Stimulated activated CD4-positive, alpha-beta T cell treated with anti-CD3 and anti-CD28 coated beads, Interleukin-1b, Interleukin-23, amount 100 ng/mL, for 24 hours (primary cell): ENCODE data around the gene MSLN.
"Not testable (repeated sequence)": the region's sequence is repeated elsewhere in the genome, so short reads cannot be mapped to it uniquely, and the experiment has no call there.

ENCODE experiments used
- DNase-seq, 4 experiments: peaks; one replicate each; pipeline ENCODE4 v3.0.0-alpha.2; 2020; ENCODE audit warnings: low read depth in 4 of 4, low spot score in 1 of 4

MSLN gene

GRCh38 chr16:754121-754607, 6.4 kb upstream of the MSLN start:
- not testable (repeated sequence) for DNase-seq

GRCh38 chr16:754656-755055, 5.9 kb upstream of the MSLN start:
- DNase-seq = no peak

GRCh38 chr16:756428-756827, 4.1 kb upstream of the MSLN start:
- no peak for DNase-seq

DNA sequence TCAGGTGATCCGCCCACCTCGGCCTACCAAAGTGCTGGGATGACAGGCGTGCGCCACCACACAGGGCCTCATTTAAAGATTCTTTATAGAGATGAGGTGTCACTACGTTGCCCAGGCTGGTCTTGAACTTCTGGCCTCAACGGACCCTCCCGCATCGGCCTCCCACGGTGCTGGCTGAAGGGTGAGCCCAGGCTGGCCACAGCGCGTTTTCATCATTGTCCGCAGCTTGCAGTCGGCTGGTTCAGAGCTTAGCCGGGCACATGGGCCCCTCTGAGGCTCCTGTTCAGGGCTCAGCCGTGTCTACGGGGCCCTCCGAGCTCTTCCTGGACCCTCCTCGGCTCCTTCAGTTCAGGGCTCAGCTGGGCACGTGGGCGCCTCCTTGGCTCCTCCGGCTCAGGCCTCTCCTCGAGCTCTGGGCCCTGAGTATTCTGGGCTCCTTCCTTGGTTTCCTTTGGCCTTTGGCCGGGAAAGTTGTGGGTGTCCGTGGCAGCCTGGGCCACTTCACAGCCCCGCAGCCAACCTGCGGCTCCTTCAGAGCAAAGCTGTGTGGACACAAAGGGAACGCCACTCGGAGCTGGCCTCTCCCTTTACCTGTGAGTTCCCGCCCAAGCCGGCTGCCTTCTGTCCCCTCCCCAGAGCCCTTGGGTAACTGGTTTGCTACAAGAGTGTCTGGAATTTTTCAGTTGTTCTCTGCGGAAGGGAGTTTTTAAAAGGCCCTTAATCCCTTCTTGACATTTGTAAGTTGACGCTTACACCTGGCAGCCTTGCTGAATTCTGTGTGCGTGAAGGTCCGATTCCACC, 1.2 kb upstream of the MSLN start:
- no peak for DNase-seq

GRCh38 chr16:760065-760464, 469 bp upstream of the MSLN start:
- no peak for DNase-seq

GRCh38 chr16:761625-762513, 1.3 kb downstream of the MSLN start:
- no peak for DNase-seq

- DNase-seq = no peak
Measured at GRCh38 chr16:762595-763268, 2.2 kb downstream of the MSLN start.

DNA sequence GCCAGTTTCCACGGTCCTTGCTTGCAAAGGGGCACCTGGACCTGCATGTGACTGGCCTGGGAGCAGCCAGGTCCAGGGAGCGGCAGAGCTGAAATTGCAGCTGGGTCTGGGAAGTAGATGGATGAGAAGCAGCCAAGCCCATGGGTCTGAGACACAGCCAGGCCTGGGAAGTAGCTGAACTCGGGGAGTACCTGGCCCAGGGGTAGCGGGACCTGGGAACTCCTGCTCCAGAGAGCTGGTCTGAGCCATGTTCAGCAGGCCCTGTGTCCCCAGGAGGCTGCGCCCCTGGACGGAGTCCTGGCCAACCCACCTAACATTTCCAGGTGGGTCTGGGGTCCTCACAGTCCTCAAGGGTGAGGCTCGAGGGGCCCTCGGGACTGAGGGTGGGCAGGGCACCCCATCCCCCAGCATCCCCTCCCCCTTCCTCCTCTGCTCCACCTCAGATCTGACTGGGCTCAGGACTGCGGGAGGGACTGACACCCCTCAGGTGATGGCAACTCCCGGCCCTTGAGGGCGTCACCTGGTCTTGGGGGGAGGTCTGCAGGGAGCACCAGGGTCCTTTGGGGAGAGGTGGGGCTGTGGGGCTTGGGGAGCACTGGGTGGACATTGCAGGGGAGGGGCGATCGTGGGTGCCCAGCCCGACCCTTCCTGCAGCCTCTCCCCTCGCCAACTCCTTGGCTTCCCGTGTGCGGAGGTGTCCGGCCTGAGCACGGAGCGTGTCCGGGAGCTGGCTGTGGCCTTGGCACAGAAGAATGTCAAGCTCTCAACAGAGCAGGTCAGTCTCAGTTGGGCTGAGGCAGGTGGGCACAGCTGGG, 3.0 kb downstream of the MSLN start:
- no peak for DNase-seq

DNA sequence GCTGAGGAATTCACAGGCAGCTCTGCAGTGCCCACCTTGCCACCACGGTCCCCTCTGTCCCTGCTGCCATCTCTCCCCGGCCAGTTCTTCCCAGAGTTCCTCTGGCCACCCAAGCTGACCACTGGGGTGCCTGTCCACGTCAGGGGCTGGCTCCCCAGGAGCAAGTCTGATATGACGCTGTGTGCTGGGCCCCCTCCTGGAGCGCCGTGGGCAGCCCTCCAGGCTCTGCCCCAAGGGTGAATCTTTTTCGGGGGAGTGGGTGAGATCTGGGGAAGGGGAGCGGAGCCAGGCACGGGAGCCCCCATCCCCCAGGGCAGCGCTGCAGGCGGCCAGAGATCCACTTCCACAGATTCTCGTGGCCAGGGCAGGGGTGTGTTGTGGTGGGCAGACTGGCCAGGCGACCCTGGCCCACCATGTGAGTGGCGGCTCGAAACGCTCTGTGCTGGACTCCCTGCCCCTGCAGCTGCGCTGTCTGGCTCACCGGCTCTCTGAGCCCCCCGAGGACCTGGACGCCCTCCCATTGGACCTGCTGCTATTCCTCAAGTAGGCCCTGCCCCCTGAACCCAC, 3.7 kb downstream of the MSLN start:
- DNase-seq = no peak

GRCh38 chr16:764848-765487, 4.4 kb downstream of the MSLN start:
- DNase-seq = no peak

DNA sequence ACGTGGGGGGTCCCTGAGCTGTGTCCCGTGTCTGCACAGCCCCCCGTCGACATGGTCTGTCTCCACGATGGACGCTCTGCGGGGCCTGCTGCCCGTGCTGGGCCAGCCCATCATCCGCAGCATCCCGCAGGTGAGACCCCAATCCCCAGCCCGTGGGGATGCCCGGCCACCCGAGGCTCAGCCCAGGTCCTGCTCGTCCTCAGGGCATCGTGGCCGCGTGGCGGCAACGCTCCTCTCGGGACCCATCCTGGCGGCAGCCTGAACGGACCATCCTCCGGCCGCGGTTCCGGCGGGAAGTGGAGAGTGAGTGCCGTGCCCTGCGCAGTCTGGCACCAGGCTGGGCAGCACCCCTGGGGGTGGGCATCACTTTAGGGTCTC, 4.9 kb downstream of the MSLN start:
- no peak for DNase-seq

DNA sequence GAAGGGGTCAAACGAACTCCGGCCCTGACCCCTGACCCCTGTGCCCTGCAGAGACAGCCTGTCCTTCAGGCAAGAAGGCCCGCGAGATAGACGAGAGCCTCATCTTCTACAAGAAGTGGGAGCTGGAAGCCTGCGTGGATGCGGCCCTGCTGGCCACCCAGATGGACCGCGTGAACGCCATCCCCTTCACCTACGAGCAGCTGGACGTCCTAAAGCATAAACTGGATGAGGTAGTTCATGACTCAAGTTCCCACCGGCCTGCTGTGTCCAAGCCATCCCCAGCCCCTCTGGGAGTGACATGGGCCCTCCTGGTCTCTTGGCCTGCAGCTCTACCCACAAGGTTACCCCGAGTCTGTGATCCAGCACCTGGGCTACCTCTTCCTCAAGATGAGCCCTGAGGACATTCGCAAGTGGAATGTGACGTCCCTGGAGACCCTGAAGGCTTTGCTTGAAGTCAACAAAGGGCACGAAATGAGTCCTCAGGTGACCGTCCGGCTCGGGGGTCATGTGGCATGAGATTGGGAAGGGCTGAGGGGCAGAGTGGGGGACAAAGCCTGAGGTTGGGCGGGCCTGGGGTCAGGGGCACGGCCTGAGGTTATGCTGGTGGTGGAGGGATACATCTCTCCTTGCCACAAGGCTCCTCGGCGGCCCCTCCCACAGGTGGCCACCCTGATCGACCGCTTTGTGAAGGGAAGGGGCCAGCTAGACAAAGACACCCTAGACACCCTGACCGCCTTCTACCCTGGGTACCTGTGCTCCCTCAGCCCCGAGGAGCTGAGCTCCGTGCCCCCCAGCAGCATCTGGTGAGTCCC, 5.7 kb downstream of the MSLN start:
- no peak for DNase-seq

DNA sequence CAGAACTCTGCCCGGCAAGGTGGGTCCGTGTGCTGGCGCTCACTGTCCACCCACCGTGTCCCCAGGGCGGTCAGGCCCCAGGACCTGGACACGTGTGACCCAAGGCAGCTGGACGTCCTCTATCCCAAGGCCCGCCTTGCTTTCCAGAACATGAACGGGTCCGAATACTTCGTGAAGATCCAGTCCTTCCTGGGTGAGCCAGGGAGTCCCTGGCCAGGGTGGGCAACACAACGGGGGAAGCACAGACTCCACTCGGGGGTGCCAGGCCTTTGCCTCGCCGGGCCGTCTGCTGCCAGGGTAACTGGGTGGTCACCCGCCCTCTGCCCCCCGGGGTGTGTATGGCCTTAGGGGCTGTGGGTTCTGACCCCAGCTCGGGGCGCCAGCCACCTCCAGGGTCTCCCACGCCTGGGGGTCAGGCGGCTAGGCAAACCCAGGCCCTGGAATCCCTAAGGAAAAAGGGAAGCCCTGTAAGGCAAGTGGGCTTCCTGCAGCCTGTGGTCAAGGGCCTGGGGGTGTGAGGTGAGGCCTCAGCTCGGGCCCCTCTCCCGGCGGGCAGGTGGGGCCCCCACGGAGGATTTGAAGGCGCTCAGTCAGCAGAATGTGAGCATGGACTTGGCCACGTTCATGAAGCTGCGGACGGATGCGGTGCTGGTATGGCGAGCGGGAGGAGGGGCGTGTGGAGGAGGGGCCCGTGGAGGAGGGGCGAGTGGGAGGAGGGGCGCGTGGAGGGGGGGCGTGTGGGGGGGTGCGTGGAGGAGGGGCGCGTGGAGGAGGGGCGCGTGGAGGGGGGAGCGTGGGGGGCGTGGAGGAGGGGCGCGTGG, 6.5 kb downstream of the MSLN start:
- DNase-seq = no peak

DNA sequence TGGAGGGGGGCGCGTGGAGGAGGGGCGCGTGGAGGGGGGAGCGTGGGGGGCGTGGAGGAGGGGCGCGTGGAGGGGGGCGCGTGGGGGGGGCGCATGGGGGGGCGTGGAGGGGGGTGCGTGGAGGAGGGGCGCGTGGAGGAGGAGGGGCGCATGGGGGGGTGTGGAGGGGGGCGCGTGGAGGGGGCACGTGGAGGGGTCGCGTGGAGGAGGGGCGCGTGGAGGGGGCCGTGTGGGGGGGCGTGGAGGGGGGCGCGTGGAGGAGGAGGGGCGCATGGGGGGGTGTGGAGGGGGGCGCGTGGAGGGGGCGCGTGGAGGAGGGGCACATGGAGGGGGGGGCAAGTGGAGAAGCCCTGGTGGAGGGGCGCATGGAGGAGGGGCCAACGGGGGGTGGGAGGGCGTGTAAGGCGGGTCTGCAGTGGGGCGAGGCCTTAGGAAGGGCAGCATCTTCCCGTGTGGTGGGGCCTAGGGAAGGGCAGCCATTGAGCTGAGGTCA, 7.3 kb downstream of the MSLN start:
- DNase-seq = no peak

- DNase-seq = no peak
Measured at GRCh38 chr16:768428-768827, 7.9 kb downstream of the MSLN start.

DNA sequence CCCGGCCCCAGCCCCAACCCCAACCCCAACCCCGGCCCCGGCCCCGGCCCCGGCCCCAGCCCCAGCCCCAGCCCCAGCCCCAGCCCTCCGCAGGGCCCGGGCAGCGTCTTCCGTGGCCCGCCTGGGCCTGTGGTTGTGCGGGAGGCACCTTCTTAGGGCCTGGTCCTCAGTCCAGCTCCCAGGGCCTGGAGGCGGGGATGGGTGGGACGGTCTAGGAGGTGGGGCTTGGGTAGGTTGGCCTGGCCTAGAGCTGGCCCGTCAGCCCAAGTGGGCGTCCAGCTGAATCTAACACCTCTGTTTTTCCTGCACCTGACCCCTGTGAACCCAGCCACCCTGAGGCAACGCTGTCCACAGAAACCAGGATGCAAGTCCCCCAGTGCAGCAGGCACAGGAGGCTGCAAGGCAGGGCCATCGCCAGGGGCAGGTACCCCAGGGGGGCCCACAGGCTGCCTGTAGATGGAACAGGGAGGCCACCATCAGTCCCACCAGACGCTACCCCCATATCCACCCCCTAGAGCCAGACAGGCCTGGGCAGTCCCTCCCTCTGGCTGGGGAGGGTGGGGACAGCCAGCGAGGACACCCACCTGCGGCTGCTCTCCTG, 8.8 kb downstream of the MSLN start:
- DNase-seq = no peak

GRCh38 chr16:769934-770333, 9.4 kb downstream of the MSLN start:
- DNase-seq = no peak

DNA sequence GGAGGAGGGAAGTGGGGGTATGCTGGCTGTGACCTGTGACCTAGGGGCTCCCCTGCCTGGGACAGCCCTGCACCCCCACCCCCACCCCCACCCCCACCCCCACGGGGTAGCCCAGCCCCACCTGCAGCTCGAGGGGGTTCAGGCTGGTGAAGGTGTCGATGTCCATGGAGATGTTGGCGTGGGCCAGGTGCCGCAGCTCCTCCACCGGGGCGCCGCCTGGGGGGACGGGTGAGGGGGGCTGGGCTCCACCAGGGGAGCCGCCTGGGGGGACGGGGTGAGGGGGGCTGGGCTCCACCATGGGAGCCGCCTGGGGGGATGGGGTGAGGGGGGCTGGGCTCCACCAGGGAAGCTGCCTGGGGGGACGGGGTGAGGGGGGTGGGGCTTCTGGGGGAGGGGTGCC, 9.9 kb downstream of the MSLN start:
- no peak for DNase-seq
